Hepatocyte (in vitro differentiated cells): Measurements from ENCODE around the gene ERGIC1.

Source experiments
- CTCF ChIP-seq: fragments of 200-600 bp; sonication (generic); IDR thresholded peaks from 2 replicates; pipeline ENCODE4 v1.5.1; 2016; ENCODE audit warnings: antibody characterized with exemption, mild to moderate bottlenecking; ENCODE audit not compliant: poor library complexity
- EZH2 ChIP-seq: fragments of 200-600 bp; sonication (generic); IDR thresholded peaks from 2 replicates; pipeline ENCODE4 v1.6.1; 2016; ENCODE audit warnings: antibody characterized with exemption, mild to moderate bottlenecking, borderline replicate concordance
- EZH2phosphoT487 ChIP-seq: fragments of 200-600 bp; sonication (generic); IDR thresholded peaks from one replicate; pipeline ENCODE4 v1.6.1; 2018; ENCODE audit warnings: antibody characterized with exemption, mild to moderate bottlenecking, low read depth, moderate library complexity; ENCODE audit not compliant: unreplicated experiment, severe bottlenecking

GRCh38 chr5:172904312-172904642 is 70.2 kb downstream of the ERGIC1 start:
- TF ChIP-seq CTCF = no peak
- TF ChIP-seq EZH2phosphoT487 = no peak
- no peak for TF ChIP-seq EZH2
